ENCODE data around the gene EAF1.

The EAF1 gene

DNA sequence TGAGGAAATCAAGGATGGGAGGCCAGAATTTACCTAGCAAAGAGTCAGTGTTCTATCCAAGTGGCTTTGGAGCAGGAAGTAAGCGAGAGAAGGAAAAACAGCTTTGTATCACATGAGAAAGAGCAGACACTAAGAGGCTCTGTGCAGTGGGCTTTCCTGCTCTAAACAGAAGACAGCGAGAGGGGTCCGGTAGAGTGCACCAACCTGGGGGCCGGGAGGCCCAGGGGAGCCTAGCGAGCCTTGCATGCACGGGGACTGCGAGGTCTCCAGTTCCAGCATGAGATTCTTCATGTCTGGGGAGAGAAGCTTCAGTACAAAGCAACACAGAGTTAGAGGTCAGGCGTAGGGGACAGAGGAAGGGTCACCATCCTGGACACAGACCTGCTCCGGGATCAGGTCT, 60.6 kb downstream of the EAF1 start (continued):
- TF ChIP-seq ZNF654 (tag by site-specific recombination; IDR thresholded peaks at IDR 0.05; ENCODE audit: low read depth) (no peak), ZNF596 (tag by site-specific recombination; IDR thresholded peaks at IDR 0.05) (no peak), ZNF112 (tag by site-specific recombination; IDR thresholded peaks at IDR 0.05) (no peak)
- TF ChIP-seq, protein P1, sequence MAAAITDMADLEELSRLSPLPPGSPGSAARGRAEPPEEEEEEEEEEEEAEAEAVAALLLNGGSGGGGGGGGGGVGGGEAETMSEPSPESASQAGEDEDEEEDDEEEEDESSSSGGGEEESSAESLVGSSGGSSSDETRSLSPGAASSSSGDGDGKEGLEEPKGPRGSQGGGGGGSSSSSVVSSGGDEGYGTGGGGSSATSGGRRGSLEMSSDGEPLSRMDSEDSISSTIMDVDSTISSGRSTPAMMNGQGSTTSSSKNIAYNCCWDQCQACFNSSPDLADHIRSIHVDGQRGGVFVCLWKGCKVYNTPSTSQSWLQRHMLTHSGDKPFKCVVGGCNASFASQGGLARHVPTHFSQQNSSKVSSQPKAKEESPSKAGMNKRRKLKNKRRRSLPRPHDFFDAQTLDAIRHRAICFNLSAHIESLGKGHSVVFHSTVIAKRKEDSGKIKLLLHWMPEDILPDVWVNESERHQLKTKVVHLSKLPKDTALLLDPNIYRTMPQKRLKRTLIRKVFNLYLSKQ (tag by site-specific recombination; IDR thresholded peaks at IDR 0.05; ENCODE audit: borderline replicate concordance): no peak

DNA sequence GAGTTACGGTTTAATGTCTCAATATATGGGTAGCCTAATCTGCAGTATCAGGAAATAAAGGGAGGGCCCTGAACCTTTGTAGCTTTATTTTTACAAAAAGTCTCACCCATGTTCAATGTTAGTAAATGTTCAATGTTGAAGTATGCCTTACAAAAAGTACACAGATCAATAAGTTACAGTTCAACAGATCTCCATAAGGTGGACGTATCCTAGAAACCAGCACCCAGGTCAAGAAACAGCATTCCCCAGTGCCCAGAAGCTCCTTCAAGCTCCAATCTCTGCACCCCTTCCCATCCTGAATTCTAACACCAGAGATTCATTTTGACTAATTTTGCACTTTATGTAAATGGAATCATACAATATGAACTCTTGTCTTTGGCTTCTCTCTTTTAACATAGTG, 62.8 kb downstream of the EAF1 start:
- TF ChIP-seq ZNF423 (tag by site-specific recombination; IDR thresholded peaks at IDR 0.05): no peak
- no peak for TF ChIP-seq MEIS1 (CRISPR knock-in tag; IDR thresholded peaks at IDR 0.05; ENCODE audit: borderline replicate concordance)
- no peak for TF ChIP-seq ZNF501 (tag by site-specific recombination; IDR thresholded peaks at IDR 0.05)
- TF ChIP-seq ZBTB21 (tag by site-specific recombination; IDR thresholded peaks at IDR 0.05): no peak
- TF ChIP-seq ZNF211 (tag by site-specific recombination; IDR thresholded peaks at IDR 0.05; ENCODE audit: low read depth): no peak
- TF ChIP-seq ZNF596 (tag by site-specific recombination; IDR thresholded peaks at IDR 0.05): no peak
- no peak for TF ChIP-seq ZBTB20 (tag by site-specific recombination; IDR thresholded peaks at IDR 0.05)
- TF ChIP-seq ZNF560 (tag by site-specific recombination; IDR thresholded peaks at IDR 0.05; ENCODE audit: borderline replicate concordance): no peak
- TF ChIP-seq, protein P2, sequence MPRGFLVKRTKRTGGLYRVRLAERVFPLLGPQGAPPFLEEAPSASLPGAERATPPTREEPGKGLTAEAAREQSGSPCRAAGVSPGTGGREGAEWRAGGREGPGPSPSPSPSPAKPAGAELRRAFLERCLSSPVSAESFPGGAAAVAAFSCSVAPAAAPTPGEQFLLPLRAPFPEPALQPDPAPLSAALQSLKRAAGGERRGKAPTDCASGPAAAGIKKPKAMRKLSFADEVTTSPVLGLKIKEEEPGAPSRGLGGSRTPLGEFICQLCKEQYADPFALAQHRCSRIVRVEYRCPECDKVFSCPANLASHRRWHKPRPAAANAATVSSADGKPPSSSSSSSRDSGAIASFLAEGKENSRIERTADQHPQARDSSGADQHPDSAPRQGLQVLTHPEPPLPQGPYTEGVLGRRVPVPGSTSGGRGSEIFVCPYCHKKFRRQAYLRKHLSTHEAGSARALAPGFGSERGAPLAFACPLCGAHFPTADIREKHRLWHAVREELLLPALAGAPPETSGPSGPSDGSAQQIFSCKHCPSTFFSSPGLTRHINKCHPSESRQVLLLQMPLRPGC (tag by site-specific recombination; IDR thresholded peaks at IDR 0.05): no peak
- no peak for TF ChIP-seq ZNF660 (tag by site-specific recombination; IDR thresholded peaks at IDR 0.05)
- TF ChIP-seq IKZF3 (tag by site-specific recombination; IDR thresholded peaks at IDR 0.05): no peak
- no peak for TF ChIP-seq GFI1B (tag by site-specific recombination; IDR thresholded peaks at IDR 0.05)
- TF ChIP-seq, protein P3, sequence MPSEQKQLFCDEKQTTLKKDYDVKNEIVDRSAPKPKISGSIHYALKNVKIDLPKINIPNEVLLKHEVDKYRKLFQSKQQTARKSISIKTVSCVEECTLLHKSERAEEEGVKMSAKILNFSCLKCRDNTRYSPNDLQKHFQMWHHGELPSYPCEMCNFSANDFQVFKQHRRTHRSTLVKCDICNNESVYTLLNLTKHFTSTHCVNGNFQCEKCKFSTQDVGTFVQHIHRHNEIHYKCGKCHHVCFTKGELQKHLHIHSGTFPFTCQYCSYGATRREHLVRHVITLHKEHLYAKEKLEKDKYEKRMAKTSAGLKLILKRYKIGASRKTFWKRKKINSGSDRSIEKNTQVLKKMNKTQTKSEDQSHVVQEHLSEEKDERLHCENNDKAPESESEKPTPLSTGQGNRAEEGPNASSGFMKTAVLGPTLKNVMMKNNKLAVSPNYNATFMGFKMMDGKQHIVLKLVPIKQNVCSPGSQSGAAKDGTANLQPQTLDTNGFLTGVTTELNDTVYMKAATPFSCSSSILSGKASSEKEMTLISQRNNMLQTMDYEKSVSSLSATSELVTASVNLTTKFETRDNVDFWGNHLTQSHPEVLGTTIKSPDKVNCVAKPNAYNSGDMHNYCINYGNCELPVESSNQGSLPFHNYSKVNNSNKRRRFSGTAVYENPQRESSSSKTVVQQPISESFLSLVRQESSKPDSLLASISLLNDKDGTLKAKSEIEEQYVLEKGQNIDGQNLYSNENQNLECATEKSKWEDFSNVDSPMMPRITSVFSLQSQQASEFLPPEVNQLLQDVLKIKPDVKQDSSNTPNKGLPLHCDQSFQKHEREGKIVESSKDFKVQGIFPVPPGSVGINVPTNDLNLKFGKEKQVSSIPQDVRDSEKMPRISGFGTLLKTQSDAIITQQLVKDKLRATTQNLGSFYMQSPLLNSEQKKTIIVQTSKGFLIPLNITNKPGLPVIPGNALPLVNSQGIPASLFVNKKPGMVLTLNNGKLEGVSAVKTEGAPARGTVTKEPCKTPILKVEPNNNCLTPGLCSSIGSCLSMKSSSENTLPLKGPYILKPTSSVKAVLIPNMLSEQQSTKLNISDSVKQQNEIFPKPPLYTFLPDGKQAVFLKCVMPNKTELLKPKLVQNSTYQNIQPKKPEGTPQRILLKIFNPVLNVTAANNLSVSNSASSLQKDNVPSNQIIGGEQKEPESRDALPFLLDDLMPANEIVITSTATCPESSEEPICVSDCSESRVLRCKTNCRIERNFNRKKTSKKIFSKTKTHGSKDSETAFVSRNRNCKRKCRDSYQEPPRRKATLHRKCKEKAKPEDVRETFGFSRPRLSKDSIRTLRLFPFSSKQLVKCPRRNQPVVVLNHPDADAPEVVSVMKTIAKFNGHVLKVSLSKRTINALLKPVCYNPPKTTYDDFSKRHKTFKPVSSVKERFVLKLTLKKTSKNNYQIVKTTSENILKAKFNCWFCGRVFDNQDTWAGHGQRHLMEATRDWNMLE (tag by site-specific recombination; conservative IDR thresholded peaks at IDR 0.05; ENCODE audit: low read depth): no peak
- TF ChIP-seq, protein P4, sequence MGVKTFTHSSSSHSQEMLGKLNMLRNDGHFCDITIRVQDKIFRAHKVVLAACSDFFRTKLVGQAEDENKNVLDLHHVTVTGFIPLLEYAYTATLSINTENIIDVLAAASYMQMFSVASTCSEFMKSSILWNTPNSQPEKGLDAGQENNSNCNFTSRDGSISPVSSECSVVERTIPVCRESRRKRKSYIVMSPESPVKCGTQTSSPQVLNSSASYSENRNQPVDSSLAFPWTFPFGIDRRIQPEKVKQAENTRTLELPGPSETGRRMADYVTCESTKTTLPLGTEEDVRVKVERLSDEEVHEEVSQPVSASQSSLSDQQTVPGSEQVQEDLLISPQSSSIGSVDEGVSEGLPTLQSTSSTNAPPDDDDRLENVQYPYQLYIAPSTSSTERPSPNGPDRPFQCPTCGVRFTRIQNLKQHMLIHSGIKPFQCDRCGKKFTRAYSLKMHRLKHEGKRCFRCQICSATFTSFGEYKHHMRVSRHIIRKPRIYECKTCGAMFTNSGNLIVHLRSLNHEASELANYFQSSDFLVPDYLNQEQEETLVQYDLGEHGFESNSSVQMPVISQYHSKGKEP (tag by site-specific recombination; IDR thresholded peaks at IDR 0.05): no peak
- TF ChIP-seq, protein P5, sequence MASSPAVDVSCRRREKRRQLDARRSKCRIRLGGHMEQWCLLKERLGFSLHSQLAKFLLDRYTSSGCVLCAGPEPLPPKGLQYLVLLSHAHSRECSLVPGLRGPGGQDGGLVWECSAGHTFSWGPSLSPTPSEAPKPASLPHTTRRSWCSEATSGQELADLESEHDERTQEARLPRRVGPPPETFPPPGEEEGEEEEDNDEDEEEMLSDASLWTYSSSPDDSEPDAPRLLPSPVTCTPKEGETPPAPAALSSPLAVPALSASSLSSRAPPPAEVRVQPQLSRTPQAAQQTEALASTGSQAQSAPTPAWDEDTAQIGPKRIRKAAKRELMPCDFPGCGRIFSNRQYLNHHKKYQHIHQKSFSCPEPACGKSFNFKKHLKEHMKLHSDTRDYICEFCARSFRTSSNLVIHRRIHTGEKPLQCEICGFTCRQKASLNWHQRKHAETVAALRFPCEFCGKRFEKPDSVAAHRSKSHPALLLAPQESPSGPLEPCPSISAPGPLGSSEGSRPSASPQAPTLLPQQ (tag by site-specific recombination; IDR thresholded peaks at IDR 0.05): no peak
- Histone ChIP-seq H3K4me1 (ENCODE audit: control insufficient read depth, insufficient read depth, low read length) (no peaks in the 10 kb centered on the region), H3K27ac (ENCODE audit: extremely low read depth, low read depth, low read length) (no peak overlapping the region), H3K36me3 (ENCODE audit: control insufficient read depth in 2 of 2, insufficient read depth in 1 of 2, low read length in 2 of 2) (no peaks in the 10 kb centered on the region), H3K9me3 (ENCODE audit: control insufficient read depth, insufficient read depth, low read depth, low read length) (no peaks in the 10 kb centered on the region), H3K4me3 (ENCODE audit: low read depth, low read length) (no peak overlapping the region)
- ChIA-PET POLR2A (no interaction called here), CTCF (no interaction called here)
